Measurements from ENCODE around the gene C10orf95. TPM values are rescaled to one million over a fixed set of nuclear protein-coding genes. Genes with fewer than 3 reads are reported as not detected.

The C10orf95 gene
- total RNA-seq, 1 donor from 2014 or later = 0.20 TPM

GRCh38 chr10:102461187-102462054, 10.1 kb upstream of the C10orf95 start:
- DNase-seq (ENCODE audit: low read depth) = peak; percentile 51
- H3K4me1 Mint-ChIP-seq (ENCODE audit: low read depth, unreplicated experiment) = peaks cover 2% of the 10 kb centered on the region
- TF ChIP-seq CTCF (IDR thresholded peaks at IDR 0.05; ENCODE audit: insufficient read depth, low read depth, low read length) = no peak
- TF ChIP-seq EZH2 (IDR thresholded peaks at IDR 0.05; ENCODE audit: insufficient read depth, low read length) = no peak
- Histone ChIP-seq H3K9ac (ENCODE audit: low read length) (peak overlapping the region; percentile 64), H3K4me3 (ENCODE audit: insufficient read depth, low read depth, low read length) (peak overlapping the region; percentile 65), H4K20me1 (ENCODE audit: insufficient read depth, low read length) (no peaks in the 10 kb centered on the region), H3K27me3 (ENCODE audit: insufficient read depth, low read length) (peaks cover 7% of the 10 kb centered on the region), H3K4me2 (ENCODE audit: low read length) (peak overlapping the region; percentile 97), H2AFZ (ENCODE audit: low read depth, low read length) (peak overlapping the region; percentile 98), H3K9me3 (ENCODE audit: insufficient read depth, low read depth, low read length) (no peaks in the 10 kb centered on the region), H3K4me1 (ENCODE audit: insufficient read depth, low read length) (peaks cover 8% of the 10 kb centered on the region), H3K27ac (ENCODE audit: low read depth, low read length) (no peak overlapping the region), H3K79me2 (ENCODE audit: insufficient read depth, low read length) (no peaks in the 10 kb centered on the region), H3K36me3 (ENCODE audit: insufficient read depth, low read length) (no peaks in the 10 kb centered on the region)
- H3K36me3 Mint-ChIP-seq (ENCODE audit: low read depth, unreplicated experiment) = no peaks in the 10 kb centered on the region
- peaks cover 14% of the 10 kb centered on the region for H3K27me3 Mint-ChIP-seq (ENCODE audit: low read depth, unreplicated experiment)
- no peak for FAIRE-seq
- H3K9me3 Mint-ChIP-seq (ENCODE audit: unreplicated experiment) = no peaks in the 10 kb centered on the region
- no peak overlapping the region for H3K27ac Mint-ChIP-seq (ENCODE audit: unreplicated experiment)
- peak overlapping the region; percentile 88 for H3K4me3 Mint-ChIP-seq (ENCODE audit: unreplicated experiment)

GRCh38 chr10:102460836-102461186, 9.5 kb upstream of the C10orf95 start:
- H3K9me3 Mint-ChIP-seq (ENCODE audit: unreplicated experiment) = no peaks in the 10 kb centered on the region
- no peaks in the 10 kb centered on the region for H4K20me1 ChIP-seq (ENCODE audit: insufficient read depth, low read length)
- peak overlapping the region; percentile 98 for H2AFZ ChIP-seq (ENCODE audit: low read depth, low read length)
- no peaks in the 10 kb centered on the region for H3K36me3 ChIP-seq (ENCODE audit: insufficient read depth, low read length)
- H3K4me3 ChIP-seq (ENCODE audit: insufficient read depth, low read depth, low read length) = peak overlapping the region; percentile 65
- H3K9ac ChIP-seq (ENCODE audit: low read length) = peak overlapping the region; percentile 64
- H3K27me3 Mint-ChIP-seq (ENCODE audit: low read depth, unreplicated experiment) = peaks cover 14% of the 10 kb centered on the region
- FAIRE-seq (no peak), DNase-seq (ENCODE audit: low read depth) (no peak)
- H3K79me2 ChIP-seq (ENCODE audit: insufficient read depth, low read length) = no peaks in the 10 kb centered on the region
- H3K4me2 ChIP-seq (ENCODE audit: low read length) = peak overlapping the region; percentile 97
- H3K27me3 ChIP-seq (ENCODE audit: insufficient read depth, low read length) = peaks cover 7% of the 10 kb centered on the region
- H3K36me3 Mint-ChIP-seq (ENCODE audit: low read depth, unreplicated experiment) = no peaks in the 10 kb centered on the region
- H3K27ac ChIP-seq (ENCODE audit: low read depth, low read length) = no peak overlapping the region
- peaks cover 12% of the 10 kb centered on the region for H3K4me1 ChIP-seq (ENCODE audit: insufficient read depth, low read length)
- no peak for TF ChIP-seq CTCF (IDR thresholded peaks at IDR 0.05; ENCODE audit: insufficient read depth, low read depth, low read length)
- peak overlapping the region; percentile 88 for H3K4me3 Mint-ChIP-seq (ENCODE audit: unreplicated experiment)
- peaks cover 8% of the 10 kb centered on the region for H3K4me1 Mint-ChIP-seq (ENCODE audit: low read depth, unreplicated experiment)
- no peaks in the 10 kb centered on the region for H3K9me3 ChIP-seq (ENCODE audit: insufficient read depth, low read depth, low read length)
- peak overlapping the region; percentile 21 for H3K27ac Mint-ChIP-seq (ENCODE audit: unreplicated experiment)

GRCh38 chr10:102458656-102459055, 7.3 kb upstream of the C10orf95 start:
- Histone ChIP-seq H3K36me3 (ENCODE audit: insufficient read depth, low read length) (no peaks in the 10 kb centered on the region), H4K20me1 (ENCODE audit: insufficient read depth, low read length) (no peaks in the 10 kb centered on the region), H3K79me2 (ENCODE audit: insufficient read depth, low read length) (no peaks in the 10 kb centered on the region), H3K4me1 (ENCODE audit: insufficient read depth, low read length) (peaks cover 13% of the 10 kb centered on the region), H2AFZ (ENCODE audit: low read depth, low read length) (no peak overlapping the region), H3K4me2 (ENCODE audit: low read length) (no peak overlapping the region), H3K27ac (ENCODE audit: low read depth, low read length) (no peak overlapping the region), H3K9me3 (ENCODE audit: insufficient read depth, low read depth, low read length) (no peaks in the 10 kb centered on the region), H3K4me3 (ENCODE audit: insufficient read depth, low read depth, low read length) (no peak overlapping the region), H3K9ac (ENCODE audit: low read length) (no peak overlapping the region), H3K27me3 (ENCODE audit: insufficient read depth, low read length) (peaks cover 7% of the 10 kb centered on the region)
- DNase-seq (ENCODE audit: low read depth) = no peak
- TF ChIP-seq CTCF (IDR thresholded peaks at IDR 0.05; ENCODE audit: insufficient read depth, low read depth, low read length) = no peak
- TF ChIP-seq EZH2 (IDR thresholded peaks at IDR 0.05; ENCODE audit: insufficient read depth, low read length) = no peak
- H3K9me3 Mint-ChIP-seq (ENCODE audit: unreplicated experiment) = no peaks in the 10 kb centered on the region
- H3K36me3 Mint-ChIP-seq (ENCODE audit: low read depth, unreplicated experiment) = no peaks in the 10 kb centered on the region
- H3K27me3 Mint-ChIP-seq (ENCODE audit: low read depth, unreplicated experiment) = peaks cover 14% of the 10 kb centered on the region
- no peak overlapping the region for H3K27ac Mint-ChIP-seq (ENCODE audit: unreplicated experiment)
- no peak for FAIRE-seq
- H3K4me1 Mint-ChIP-seq (ENCODE audit: low read depth, unreplicated experiment) = peaks cover 21% of the 10 kb centered on the region
- no peak overlapping the region for H3K4me3 Mint-ChIP-seq (ENCODE audit: unreplicated experiment)
